ENCODE measurements around the gene RASEF.

The RASEF gene

GRCh38 chr9:83047839-83048775, 14.8 kb downstream of the RASEF start:
- DNase-seq = no peak

- no peak for DNase-seq
Observed at GRCh38 chr9:83043597-83043996, 19.3 kb downstream of the RASEF start.

- no peak for DNase-seq
Observed at GRCh38 chr9:83041771-83042170, 21.2 kb downstream of the RASEF start.

- DNase-seq = no peak
Observed at GRCh38 chr9:83039303-83039702, 23.6 kb downstream of the RASEF start.

GRCh38 chr9:83036043-83036442, 26.9 kb downstream of the RASEF start:
- DNase-seq = no peak

GRCh38 chr9:83035143-83035542, 27.8 kb downstream of the RASEF start:
- no peak for DNase-seq

GRCh38 chr9:83034587-83034986, 28.4 kb downstream of the RASEF start:
- no peak for DNase-seq

- no peak for DNase-seq
Observed at GRCh38 chr9:83034026-83034425, 28.9 kb downstream of the RASEF start.

- no peak for DNase-seq
Observed at GRCh38 chr9:83032065-83032625, 30.8 kb downstream of the RASEF start.

- no peak for DNase-seq
Observed at GRCh38 chr9:83030391-83031107, 32.4 kb downstream of the RASEF start.

- no peak for DNase-seq
Observed at GRCh38 chr9:83029531-83030137, 33.3 kb downstream of the RASEF start.

GRCh38 chr9:83027153-83027891, 35.6 kb downstream of the RASEF start:
- no peak for DNase-seq

GRCh38 chr9:83024506-83025125, 38.3 kb downstream of the RASEF start:
- no peak for DNase-seq

- no peak for DNase-seq
Observed at GRCh38 chr9:83023151-83023550, 39.8 kb downstream of the RASEF start.

- no peak for DNase-seq
Observed at GRCh38 chr9:83020864-83021263, 42.1 kb downstream of the RASEF start.

- no peak for DNase-seq
Observed at GRCh38 chr9:83020327-83020726, 42.6 kb downstream of the RASEF start.

- DNase-seq = no peak
Observed at GRCh38 chr9:83019246-83019645, 43.7 kb downstream of the RASEF start.

- no peak for DNase-seq
Observed at GRCh38 chr9:83015897-83016296, 47.0 kb downstream of the RASEF start.

GRCh38 chr9:83013867-83014605, 48.9 kb downstream of the RASEF start:
- no peak for DNase-seq

GRCh38 chr9:83012922-83013838, 49.8 kb downstream of the RASEF start:
- DNase-seq = no peak

All from NCI-H2171 (cell line).